SKM-1 (cell line): ENCODE data around the gene IKZF3.
"Not testable (repeated sequence)": the region's sequence is repeated elsewhere in the genome, so short reads cannot be mapped to it uniquely, and the experiment has no call there.

Experiments
- DNase-seq: peaks from one replicate; lab custom pipeline; 2025; ENCODE audit not compliant: unreplicated experiment; lab: John Stamatoyannopoulos, UW

Gene IKZF3

GRCh38 chr17:39722104-39722503, 142.0 kb downstream of the IKZF3 start:
- DNase-seq = no peak

- DNase-seq = no peak
These were observed 144.4 kb downstream of the IKZF3 start for GRCh38 chr17:39719563-39720355.

- no peak for DNase-seq
These were observed 146.5 kb downstream of the IKZF3 start for GRCh38 chr17:39717660-39718059.

- DNase-seq = no peak
These were observed 147.1 kb downstream of the IKZF3 start for GRCh38 chr17:39716879-39717536.

DNA sequence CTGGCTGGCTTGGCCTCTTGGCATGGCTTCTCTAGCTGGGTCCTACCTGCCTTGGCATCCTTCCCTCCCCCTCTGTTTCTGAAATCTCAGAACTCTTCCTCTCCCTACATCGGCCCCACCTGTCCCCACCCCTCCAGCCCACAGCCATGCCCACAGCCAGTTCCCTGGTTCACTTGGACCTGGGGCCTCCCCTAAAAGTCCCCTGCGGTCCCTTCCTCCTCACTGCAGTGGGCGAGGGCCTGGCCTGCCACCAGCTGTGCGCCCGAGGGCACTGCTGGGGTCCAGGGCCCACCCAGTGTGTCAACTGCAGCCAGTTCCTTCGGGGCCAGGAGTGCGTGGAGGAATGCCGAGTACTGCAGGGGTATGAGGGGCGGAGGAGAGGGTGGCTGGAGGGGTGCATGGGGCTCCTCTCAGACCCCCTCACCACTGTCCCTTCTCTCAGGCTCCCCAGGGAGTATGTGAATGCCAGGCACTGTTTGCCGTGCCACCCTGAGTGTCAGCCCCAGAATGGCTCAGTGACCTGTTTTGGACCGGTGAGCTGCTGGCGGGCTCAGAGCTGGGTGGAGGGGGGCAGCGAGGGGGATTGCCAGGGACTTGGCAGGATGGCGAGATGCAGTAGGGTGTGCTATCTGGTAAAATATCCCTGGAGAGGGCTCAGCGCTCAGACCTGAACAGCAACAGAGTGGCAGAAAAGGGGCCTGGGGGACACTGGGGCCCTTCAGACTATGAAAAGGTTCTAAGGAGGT, 147.9 kb downstream of the IKZF3 start:
- DNase-seq = no peak

DNA sequence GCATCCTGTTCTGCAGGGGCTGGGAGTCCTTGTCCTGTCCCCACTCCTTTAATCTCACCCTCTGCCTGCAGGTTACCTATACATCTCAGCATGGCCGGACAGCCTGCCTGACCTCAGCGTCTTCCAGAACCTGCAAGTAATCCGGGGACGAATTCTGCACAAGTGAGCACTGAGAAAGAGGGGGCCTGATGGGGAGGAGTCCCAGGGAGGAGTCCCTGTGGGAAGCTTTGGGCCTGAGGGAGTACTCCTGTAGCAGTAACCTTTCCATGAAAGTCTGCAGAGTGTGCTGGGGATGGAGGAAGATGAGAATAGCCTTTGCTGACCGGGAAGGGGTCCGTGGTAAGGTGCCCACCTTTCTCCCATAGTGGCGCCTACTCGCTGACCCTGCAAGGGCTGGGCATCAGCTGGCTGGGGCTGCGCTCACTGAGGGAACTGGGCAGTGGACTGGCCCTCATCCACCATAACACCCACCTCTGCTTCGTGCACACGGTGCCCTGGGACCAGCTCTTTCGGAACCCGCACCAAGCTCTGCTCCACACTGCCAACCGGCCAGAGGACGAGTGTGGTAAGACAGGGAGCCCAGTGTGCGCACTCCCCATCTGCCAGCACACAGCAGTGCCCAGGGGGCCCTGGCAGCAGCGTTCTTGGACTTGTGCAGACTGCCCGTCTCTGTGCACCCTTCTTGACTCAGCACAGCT, 148.6 kb downstream of the IKZF3 start:
- no peak for DNase-seq

DNA sequence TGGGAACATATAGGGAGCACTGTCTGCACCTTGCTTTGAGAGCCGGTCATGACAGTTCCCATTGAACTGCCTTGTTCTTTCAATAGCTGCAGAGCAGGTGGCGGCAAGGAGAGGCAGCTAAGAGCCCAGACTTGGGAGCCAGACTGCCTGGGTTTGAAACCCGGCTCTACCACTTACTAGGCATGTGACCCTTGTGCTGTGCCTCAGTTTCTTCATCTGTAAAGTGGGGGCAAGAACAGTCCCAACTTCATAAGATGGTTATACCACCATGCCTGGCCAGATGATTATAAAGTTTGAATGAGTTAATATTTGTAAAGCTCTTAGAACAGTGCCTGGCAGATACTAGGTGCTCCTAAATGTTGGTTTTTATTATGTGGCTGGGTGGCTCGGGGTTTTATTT, 149.9 kb downstream of the IKZF3 start:
- DNase-seq = no peak

DNA sequence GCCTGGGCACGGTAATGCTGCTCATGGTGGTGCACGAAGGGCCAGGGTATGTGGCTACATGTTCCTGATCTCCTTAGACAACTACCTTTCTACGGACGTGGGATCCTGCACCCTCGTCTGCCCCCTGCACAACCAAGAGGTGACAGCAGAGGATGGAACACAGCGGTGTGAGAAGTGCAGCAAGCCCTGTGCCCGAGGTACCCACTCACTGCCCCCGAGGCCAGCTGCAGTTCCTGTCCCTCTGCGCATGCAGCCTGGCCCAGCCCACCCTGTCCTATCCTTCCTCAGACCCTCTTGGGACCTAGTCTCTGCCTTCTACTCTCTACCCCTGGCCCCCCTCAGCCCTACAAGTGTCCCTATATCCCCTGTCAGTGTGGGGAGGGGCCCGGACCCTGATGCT, 152.3 kb downstream of the IKZF3 start:
- DNase-seq = no peak

GRCh38 chr17:39711071-39711470, 153.0 kb downstream of the IKZF3 start:
- DNase-seq = not testable (repeated sequence)

DNA sequence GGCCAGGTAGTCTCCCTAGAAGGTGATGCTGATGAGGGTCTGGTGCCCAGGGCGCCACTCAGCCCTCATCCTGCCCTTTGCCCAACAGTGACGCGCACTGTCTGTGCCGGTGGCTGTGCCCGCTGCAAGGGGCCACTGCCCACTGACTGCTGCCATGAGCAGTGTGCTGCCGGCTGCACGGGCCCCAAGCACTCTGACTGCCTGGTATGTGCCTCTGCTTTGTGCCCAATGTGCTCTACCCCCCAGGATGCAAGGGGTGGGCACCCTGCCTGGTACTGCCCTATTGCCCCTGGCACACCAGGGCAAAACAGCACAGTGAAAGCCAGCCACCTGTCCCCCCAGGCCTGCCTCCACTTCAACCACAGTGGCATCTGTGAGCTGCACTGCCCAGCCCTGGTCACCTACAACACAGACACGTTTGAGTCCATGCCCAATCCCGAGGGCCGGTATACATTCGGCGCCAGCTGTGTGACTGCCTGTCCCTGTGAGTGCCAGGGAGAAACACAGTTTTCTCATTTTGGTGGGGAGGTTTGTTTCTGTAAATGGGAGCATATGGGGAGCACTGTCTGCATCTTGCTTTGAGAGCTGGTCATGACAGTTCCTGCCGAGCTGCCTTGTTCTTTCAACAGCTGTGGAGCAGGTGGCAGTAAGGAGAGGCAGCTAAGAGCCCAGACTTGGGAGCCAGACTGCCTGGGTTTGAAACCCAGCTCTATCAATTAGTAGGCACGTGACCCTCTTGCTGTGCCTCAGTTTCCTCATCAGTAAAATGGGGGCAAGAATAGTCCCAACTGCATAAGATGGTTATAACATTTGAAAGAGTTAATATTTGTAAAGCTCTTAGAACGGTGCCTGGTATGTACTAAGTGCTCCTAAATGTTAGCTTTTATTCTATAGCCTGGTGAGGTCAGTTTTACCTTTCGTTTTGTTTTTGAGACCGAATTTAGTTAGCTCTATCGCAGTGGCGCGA, 153.8 kb downstream of the IKZF3 start:
- no peak for DNase-seq

GRCh38 chr17:39709319-39709997, 154.7 kb downstream of the IKZF3 start:
- DNase-seq = no peak
